HG03039 (cell line): ENCODE measurements around the gene SERP2.

ENCODE experiments used
- ATAC-seq: cut with Tn5 transposase; IDR thresholded peaks from one replicate; pipeline ENCODE4 v1.9.1; 2021; ENCODE audit warnings: mild to moderate bottlenecking, moderate library complexity; ENCODE audit not compliant: unreplicated experiment

The SERP2 gene

DNA sequence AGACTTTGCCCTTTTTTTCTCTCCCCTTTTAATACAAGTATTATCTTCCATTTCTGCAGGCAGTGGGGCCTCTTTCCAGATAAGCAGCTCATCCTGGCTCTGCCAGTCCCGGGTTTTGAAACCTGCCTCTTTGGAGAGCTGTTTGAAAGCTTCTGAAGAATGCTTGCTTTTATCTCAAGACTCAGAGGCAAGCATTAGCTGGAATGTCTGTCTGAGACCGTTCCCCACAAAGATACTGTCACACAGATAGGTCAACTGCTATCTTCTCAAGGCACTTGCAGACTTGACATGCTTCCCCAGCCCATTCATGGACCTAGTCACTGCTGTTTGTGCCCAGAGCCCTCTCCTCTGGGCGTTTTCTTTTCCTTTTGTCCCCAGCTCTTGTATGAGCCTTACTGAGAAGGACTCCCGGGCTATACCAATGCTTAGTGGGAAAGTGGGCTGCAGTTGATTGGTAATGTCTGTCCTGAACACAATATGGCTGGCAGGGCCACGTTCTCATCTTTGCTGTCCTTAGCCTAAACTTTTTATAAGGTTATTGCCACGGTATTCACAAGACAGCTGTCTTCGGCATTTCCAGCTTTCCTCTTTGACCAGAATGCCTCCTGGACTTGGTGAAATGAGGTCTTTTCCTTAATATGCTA lies 13.4 kb downstream of the SERP2 start:
- no peak for ATAC-seq

DNA sequence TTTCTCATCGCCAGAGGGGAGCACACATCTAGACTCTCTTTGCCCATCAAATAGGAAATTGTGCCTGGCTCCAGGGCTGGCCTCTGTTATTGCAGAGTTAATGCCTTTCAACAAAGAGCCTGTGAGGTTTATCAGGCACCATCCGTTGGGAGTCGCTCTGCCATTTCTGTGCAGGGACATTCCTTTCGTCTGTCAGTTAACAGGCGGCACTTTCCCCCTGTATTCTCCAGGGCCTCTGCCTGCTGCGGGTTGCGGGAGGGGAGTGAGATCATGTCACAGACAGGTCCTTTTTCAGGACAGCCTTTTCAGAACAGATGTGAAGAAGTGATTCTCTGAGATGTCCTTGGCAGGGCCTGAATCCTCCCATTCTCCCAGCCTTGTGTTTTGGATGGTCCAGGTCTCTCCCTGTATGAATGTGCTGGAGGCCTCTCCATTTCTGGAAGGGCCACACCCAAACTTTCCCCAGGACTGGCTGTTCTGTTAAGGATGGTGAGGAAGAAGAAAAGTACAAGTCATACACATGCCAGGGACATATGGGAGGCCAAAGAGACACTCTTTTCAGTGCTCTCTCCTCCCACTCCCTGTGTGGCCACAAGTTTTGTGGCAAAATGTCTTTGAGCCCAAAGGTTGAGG lies 14.9 kb downstream of the SERP2 start:
- no peak for ATAC-seq

GRCh38 chr13:44389060-44389666 lies 15.5 kb downstream of the SERP2 start:
- ATAC-seq = no peak

DNA sequence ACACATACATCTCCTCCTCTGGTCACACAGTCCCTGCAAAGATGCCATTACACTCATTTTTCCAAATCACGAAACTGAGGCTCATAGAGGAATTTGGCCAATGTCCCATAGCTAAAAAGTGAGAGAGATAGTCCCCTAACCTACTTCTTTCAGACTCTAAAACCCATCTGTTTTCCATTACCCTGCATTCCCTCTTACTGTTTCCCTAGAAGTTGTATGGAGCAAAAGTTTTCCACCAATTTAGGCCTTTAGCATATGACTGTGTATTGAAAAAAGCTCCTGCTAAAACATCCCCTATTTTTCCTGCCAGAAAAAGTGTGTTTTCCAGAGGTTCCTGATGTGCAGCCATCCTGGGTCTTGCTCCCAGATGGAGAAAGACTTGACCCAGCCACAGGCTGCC lies 16.3 kb downstream of the SERP2 start:
- no peak for ATAC-seq

- no peak for ATAC-seq
These were observed 19.8 kb downstream of the SERP2 start for GRCh38 chr13:44393391-44393790.

DNA sequence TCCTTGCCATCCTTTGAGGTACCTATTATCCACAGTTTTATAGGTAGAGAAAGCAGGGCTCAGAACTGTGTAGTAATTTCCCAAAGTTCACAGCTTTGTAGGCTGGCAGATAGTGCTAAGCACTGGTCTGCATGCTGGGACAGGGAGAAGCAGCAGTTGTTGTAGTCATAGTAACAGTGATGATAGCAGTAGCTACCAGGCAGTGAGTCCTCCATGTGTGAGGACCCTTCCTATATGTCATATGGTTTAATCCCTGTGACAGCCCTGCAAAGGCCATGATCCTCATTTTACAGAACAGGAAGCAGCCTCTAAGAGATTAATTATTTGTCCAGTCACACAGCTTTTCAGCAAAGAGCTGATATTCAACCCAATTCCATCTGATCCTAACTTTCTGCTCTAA lies 21.0 kb downstream of the SERP2 start:
- no peak for ATAC-seq

DNA sequence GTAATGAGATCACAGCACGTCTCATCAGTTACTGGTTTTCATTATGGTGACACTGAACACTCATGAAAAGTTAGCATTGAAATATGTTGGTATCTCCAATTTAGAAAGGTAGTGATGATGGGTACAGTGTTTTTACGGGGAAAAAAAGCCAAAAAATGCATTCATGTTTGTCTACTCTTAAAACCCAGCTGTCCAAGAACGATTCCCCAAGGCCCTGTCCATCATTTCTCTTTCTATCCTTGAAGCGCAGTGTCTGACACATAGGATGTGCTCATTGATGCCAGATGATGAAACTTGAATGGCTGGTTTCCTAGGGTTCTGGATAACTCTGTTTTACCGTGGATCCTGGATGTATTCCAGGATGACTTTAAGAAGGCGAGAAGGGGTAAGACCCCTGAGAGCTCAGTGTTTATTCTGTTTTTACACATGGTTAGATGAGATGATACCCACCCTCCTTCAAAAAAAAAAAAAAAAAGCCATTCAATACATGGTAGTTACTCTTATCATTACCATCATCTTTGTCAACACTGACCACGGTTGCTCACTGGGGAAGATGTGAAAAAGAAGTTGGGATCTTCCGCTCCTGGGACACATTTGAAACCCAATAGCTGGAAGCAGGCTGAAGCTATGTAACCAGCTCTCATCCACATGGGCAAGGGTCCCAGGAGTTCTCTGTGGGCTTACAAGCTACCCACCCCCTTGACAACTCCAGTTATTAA lies 22.5 kb downstream of the SERP2 start:
- no peak for ATAC-seq

DNA sequence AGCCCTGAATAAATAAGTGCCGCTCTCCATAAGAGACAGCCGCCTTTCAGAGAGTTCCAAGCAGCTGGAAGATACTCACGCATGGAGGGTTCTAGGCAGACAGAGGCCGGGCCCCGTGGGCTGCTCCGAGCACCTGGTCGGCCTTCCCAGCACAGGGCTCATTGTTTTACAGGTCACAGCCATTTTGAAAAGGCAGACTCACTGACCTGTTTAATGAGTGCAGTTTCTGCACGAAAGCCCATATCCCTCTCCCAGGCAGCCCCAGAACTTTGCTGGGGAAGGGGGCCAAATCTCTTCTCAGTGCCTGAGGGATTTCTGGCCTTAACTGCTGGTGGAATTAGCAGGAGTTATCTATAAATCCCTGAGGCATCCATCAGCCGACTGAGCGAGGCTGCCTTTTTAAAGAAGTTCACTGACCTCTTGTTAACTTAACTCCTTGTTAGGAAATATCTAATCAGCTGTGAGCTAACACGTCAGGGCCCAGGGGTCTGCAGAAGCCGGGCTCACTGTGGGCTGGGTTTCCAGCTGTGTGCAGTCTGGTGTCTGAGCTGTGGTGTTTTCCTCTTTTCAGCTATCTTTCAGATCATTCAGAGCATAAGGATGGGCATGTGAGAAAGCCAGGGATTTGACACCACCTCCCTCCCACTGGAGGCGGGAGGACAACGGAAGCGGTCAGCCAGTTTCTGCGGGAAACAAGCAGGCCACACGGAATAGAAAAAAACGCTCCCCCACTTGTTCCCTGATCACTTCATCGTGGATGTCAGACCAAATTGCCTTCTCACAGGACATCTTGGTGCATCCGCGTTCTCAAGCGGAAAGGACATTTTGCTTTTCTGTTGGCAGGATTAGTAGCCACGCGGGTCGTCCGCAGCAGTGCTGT lies 23.3 kb downstream of the SERP2 start:
- ATAC-seq = no peak

GRCh38 chr13:44397766-44398223 lies 24.2 kb downstream of the SERP2 start:
- no peak for ATAC-seq

DNA sequence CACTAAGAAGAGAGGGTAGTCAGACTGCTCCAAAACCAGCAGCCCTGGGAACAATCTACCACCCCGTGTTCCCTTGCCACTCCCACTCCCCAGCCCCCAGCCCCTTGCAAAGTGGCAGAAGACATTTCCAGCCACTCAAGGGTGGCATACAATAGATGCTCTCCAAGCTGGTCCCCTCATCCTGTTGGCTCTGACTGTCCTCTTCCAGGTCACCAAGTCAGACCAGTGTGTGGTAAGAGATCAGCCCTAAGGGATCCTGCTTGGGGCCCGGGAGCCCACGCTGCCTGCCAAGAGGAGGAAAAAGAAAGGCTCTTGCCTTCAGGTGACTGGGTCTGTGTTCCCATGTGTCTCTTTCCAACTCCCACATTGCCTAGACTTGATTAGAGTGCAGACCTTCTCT lies 25.0 kb downstream of the SERP2 start:
- no peak for ATAC-seq

DNA sequence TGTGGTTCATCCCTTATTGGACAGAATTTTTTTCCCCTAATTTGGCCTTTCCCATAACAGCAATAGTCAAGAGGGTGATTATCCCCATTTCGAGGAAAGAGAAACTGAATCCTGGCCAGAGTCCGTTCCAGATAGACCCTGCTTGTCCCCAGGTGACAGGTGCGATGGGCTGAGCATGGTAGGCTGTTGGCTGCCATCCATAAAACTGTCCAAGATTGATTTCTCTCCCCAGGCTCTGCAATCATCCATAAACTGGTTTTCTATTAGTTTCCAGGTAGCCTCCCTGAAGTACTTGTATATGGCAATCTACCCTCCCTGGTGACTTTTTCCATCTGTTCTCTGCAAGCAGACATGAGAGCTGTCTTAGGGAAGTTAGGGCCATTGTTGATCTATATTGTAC lies 25.4 kb downstream of the SERP2 start:
- no peak for ATAC-seq

DNA sequence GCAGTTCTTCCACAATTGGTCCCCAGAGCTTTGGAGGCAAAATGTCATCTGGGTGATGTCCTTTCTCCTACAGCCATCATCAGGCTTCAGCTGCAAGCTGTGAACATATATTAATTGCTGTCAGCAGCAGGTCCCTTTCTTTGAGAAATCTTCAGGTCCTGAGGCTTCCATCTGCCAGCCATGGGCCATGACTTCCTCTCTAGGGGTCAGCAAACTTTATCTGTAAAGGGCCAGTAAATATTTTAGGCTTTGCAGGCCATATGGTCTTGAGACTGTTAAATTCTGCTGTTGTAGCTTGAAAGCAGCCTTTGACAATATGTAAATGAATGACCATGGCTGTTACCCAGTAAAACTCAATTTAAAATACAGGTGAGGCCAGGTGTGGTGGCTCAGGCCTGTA lies 27.1 kb downstream of the SERP2 start:
- ATAC-seq = no peak

DNA sequence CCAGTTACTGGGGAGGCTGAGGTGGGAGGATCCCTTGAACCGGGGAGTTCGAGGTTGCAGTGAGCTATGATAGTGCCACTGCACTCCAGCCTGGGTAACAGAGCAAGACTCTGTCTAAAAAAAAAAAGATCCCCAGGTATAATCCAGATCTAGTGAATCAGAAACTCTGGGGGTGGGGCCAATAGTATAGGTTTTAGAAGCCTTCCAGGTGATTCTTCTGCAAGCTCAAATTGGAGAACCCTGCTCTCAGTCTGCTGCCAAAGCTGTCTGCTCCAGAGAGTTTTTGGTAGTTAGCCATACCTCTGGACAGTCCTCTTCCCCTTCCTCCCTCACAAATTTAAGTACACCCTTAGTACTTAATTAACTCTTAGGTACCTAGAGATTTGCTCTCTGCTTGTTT lies 28.0 kb downstream of the SERP2 start:
- no peak for ATAC-seq

GRCh38 chr13:44402899-44403445 lies 29.3 kb downstream of the SERP2 start:
- ATAC-seq = no peak

DNA sequence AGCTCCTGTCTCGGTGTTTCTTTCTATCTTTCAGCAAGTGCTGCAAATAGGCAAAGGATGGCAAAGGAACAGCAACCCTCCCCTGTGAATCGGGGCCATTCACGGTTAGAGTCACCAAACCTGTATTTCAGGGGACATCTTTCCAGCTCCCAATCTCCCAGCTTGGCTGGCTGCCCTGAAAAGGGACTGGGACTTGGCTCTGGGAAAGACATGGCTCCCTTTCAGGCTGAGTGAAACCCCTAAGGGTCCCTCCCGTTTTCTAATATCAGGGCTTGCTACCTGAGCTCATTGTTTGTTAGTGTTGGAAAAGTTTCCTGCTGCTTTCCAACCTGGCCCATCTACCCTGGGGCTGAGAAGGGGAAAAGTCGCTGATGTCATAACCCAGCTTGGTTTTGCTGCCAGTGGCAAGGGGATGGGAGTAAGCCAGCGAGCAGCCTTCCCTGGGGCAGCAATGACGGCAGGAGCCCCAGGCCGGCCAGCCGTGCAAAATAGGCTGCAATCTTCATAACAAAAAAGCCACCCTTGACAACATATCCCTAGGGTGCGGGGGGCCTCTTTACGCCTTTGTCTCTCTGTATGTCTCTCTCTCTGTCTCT lies 29.9 kb downstream of the SERP2 start:
- no peak for ATAC-seq

GRCh38 chr13:44404261-44405132 lies 30.9 kb downstream of the SERP2 start:
- no peak for ATAC-seq

DNA sequence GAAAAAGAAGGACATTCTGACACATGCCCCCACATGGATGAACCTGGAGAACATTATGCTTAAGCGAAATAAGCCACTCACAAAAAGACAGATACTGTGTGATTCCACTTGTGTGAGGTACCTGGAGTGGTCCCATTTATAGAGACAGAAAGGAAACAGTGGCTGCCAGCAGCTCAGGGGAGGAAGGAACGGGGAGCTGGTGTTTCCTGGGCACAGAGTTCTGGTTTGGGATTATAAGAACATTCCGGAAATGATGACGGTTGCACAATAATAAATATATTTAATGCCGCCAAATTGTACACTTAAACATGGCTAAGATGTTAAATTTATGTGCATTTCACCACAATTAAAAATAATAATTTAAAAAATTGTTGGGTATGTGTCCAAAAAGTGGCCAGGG lies 33.0 kb downstream of the SERP2 start:
- no peak for ATAC-seq

DNA sequence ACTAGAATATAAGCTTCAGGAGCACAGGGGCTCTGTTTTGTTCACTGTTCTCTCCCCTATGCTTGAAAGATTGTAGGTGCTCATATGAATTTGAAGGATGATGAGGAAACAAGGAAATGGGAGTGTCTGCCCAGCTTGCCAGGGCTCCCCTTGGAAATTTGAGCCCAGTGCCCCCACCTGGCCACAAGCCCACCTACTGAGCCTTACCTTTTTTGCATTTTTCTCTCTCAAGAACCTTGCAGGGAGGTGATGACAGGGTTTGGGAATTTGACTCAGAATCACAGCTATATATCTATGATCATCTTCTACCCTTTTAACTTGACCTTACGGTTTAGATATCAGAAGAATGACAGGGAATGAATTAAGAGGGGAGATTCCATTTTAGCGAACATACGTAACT lies 33.8 kb downstream of the SERP2 start:
- no peak for ATAC-seq

GRCh38 chr13:44407891-44408290 lies 34.3 kb downstream of the SERP2 start:
- ATAC-seq = no peak
